NCI-H524 (cell line): Measurements from ENCODE around the gene VEGFD.

Source experiments
- DNase-seq, 2 experiments: peaks; one replicate each; lab custom pipeline; 2025; lab: John Stamatoyannopoulos, UW

The VEGFD gene, protein sequence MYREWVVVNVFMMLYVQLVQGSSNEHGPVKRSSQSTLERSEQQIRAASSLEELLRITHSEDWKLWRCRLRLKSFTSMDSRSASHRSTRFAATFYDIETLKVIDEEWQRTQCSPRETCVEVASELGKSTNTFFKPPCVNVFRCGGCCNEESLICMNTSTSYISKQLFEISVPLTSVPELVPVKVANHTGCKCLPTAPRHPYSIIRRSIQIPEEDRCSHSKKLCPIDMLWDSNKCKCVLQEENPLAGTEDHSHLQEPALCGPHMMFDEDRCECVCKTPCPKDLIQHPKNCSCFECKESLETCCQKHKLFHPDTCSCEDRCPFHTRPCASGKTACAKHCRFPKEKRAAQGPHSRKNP

DNA sequence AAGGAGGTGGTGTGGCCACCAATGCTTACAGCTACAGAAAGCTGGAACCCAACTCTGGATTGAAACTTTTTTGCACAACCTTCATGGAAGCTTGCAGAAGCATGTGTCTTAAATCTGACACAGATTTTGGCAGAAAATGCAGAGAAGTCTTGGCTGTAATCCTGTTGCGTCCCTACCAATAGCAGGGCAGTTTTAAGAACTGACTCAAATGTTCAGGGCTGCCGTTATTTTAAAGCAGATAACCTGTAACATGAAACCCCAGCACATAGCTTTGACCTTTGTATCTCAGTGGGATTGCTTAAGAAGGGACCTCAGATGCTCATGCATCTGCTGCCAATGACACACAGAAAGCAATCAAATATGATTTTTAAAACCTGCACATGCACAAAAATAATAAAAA lies at the start of gene VEGFD:
Gene VEGFD (minus strand): TSS at position 110 of the 400 bp plus-strand sequence. CDS start 467 bp downstream, outside the sequence.
- peak; percentile 53 to 88 for DNase-seq

DNA sequence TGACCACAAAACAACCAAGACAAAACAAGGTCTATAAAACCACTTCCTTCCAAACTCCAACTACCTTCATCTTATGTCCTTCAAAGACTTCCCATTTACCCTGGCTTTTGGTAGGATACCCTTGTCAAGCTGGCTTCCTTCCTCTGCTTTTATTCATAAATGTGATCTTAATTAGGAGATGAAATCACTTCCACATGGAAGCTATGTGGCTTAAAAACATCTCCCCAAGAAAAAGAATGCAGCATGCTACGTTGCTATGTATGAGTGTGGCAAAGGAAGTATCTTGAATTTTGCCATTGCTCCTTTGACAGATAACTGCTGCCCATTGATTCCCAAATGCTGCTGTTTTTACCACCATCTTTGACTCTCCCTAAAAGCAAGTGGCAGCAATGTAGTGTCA lies 46.4 kb upstream of the VEGFD start:
- no peak for DNase-seq

DNA sequence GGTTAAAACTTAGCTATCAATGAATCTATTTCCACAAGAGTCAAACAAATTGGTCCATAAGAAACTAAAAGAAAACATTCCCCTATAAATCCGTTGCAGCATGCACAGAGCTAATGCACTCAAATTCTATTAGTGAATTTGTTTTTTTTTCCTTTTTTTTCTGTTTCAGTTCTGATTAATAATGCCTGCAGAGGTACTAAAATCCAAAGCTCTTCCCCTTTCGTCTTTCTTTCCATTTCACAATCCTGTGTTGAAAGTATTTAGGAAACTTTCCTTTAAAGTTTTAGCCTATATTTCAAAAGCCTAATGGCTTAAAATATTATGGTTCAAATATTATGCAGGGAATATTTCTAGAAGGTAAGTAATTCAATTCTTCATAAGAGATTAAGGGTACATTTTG lies 45.9 kb upstream of the VEGFD start:
- DNase-seq: no peak

DNA sequence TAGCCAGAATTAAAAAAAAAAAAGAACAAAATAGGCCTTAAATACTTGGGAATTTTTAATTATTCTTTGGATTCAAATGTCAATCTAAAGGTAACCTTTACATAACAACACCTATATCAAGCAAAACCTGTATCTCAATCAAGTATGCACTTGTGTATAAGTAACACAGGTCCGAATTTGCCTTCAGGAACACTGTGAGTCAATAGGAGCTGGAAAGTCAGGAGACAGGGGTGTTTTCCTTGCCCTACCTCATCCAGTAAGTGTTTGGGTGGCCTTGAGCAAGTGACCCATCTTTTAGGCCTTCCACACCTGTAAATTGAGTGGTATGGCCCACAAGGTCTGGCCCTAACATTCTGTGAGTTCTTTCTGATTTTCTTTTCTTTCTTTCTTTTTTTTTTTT lies 40.8 kb upstream of the VEGFD start:
- no peak for DNase-seq

DNA sequence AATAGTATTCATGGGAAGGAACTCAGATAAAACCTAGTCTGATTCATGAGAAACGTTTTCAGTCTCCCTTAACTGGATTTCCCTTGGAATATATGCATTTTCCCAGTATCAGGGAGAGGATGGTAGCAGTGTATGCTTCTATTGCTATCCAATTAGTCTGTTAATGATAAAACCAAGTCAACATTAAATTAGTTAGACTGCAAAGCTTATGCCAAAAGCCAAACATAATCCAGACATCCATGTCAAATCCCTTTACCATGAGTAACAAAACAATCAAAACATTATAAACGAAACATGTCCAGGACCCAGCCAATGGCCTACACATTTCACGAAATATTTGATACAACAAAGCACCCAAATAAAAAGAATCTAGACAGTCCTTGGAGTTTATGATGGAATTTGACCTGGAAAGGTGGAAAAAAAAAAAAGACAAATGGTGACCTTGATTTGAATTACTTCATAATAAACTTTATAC lies 34.5 kb upstream of the VEGFD start:
- no peak for DNase-seq

DNA sequence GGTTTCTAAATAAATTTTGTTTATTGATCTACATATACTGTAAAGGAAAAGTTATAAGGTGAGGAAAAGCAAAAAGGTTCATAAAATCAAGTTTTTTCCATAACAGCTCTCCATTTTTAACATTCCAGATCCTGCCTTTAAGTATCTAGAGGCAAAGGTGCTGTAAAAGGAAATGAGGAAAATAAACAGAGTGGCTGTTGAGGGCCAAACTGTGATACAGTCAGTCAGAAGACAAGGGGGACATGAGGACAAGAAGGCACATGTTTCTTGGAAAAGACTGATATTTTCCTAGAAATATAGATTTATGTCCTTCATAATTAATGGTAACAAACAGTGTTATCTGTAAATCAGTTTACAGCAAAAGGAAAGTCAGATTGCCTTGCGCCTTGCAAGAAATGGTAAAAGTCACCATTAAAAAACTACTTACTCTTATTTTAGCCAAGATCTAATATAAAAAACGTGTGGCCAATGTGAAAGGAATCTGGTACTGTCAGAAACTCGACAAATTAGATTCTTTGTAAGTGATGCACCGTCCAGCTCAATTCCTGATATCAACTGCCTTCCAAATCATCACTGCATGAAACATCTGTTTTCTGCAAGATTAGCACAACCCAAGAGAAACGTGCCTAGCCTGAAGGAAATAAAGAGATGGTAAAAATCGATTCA lies 34.0 kb upstream of the VEGFD start:
- DNase-seq: no peak

DNA sequence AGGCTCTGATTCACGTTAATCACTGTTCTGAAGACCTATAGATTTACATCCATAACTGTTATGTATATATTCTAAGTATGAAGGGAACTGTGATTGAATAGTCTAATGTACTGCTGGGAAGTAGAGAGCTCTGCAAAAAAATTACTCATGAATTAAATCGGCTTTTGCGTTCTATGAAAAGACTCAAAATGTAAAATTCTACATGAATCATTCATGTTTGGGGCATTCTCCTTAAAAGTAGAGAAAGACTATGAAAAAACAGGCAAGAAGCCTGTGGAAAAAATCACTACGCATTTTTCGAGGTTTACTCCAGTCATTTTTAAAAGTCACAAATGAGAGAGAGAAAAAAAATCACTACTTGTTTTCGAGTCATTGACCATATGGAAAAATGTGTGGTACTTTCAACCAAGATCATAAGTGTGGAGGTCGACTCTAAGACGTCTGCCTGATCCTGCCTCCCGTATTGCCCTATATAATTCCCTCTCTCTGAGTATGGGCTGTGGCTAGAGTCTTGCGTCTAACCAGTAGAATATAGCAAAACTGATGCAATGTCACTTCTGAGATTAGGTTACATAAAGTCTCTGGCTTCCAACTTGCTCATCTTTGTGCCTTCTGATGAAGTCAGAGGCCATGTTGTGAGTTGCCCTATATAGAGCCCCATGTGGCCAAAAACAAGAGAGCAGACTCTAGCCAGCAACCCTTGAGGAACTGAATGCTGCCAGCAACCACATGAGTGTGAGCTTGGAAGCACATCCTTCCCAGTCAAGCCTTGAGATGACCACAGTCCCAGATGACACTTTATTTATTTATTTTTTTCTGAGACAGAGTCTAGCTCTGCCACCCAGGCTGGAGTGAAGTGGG lies 32.1 kb upstream of the VEGFD start:
- DNase-seq: no peak

DNA sequence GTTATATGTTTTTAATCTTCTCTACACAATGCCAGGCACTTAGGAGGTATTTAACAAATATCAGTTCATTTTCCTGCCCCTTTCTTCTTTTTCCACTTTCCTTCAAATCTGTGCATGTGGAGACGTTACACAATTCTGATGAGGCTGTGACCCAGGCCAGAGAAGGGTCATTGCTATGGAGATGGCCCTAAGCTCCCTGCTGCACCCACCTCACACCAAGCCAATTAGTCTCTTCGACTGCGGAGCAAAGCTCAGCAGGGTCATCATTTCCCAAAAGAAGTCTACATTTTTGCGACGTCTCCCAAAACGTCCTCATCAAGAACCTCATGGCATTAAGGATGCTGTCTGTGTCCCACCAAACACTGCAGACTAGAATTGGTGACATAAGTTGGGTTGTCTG lies 28.9 kb upstream of the VEGFD start:
- no peak for DNase-seq

DNA sequence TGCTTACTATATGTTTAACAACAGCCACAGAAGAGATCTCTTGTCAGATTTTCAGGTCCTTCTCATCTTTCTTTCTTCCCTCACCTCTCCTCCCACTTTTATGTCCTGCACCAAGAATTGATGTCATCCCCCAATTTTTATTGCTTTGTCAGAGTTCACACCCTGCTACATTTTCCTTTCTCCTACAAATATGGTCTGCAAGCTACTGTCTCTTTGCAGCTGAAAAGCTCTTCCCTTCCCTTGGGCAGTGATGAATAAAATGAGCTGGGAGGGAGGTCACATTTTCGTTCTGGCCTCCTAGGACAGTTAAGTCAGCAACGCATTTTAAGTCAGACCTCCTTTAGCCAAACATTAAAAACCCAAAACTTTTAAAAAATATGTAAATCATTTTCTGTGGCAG lies 26.7 kb upstream of the VEGFD start:
- DNase-seq: no peak

DNA sequence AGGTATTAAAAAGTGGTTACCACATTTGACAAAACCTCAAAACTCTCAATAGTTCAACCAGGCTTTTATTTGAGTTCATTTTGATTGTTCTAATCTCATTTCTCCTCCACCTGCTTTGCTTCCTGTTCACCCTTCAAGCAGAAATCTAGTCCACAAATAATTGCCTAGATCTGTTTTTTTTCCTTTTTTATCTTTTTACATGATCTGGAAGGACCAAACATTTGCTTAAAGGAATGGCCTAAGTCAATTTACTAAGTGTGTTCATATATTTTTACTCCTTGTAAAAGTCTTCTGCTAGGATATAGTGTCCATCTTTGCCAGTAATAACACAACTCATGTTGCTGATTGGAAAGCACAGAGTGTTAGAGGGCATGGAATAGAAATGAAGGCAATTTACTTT lies 26.2 kb upstream of the VEGFD start:
- DNase-seq: no peak

DNA sequence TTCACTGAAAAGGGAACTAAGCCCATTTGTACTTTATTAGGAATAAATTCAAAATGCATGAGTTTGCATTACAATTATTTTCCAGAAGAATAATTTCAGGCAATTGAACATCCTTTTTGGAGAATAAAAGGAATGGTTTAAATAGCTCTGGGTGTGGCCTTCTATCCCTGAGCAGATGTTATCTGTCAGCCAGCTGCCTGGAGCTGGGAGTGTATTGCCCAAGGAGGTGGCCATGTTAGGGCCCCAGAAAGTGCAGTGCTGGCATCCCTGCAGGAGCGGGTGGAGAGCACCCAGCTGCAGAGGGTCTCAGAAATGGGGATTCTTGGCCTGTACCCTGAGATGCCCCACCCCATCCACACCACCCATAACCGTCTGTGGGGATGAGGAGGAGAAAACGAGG lies 21.6 kb upstream of the VEGFD start:
- DNase-seq: no peak

DNA sequence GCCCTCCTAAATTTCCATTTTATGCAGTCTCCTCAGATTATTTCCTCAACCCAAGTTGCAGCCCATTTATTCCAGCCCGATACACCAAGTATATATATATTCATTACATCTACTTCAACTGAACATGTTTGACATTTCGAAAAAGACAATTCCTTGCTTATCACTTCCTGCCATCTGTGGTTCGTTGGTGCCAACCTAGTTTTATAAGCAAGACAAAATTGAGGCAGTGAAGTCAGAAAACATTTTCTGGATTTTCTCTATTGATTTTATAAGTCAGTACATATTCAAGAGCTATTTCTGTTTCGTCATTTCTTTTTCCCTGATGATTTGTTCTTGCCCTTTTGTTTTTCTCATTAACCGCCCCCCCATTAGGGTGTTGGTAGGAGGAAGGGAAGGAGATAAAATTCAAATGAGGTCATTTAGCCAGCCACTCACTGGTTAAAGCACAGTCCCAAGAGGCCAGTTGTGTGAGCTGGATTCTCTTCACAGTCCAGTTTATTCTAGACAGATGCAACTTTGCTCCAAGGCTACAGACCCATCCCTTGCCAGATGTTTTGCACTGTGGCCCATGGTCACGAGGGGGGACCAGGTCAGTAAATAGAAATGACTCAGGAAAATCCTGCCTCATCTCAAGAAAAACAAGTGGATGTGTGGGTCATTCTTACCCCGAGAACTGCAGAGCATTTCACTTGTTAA lies 20.3 kb upstream of the VEGFD start:
- no peak for DNase-seq

DNA sequence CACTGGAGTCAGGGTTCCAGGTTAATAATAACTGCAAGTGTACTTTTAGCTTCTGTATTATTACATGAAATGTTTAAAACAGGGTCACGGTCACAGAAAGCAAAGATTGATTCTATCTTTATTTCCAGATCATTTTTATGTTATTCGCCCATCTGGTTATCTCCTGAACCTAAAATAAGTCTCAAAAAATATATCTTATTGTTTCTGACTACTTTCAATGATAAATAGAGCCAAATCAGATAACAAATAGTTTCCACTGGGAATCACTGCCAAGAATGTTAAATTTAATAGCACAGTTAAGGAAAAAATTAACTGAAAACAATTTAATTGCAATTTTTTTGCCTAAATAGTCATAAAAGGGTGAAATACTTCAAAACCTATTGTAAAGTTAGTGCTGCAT lies 17.2 kb upstream of the VEGFD start:
- DNase-seq: no peak

DNA sequence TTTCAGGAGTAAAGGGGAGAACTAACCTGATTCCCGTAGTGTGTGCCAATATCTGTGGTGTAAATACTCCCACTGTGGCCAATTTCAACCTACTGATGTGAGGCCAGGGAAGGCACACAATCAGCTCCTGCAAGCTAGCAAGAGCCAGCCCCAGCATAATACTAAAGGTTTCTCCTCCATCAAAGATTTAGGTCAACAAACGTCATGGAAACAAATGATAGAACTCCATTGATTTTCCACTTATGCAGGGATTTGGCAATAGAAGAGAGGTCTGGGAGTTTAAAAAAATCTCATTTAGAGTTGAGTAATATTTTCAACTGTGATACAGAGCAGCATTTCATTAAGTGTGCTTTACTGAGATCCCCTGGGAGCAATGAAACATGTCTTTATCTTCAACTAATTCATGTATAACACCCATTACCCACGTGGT lies 15.8 kb upstream of the VEGFD start:
- no peak for DNase-seq

DNA sequence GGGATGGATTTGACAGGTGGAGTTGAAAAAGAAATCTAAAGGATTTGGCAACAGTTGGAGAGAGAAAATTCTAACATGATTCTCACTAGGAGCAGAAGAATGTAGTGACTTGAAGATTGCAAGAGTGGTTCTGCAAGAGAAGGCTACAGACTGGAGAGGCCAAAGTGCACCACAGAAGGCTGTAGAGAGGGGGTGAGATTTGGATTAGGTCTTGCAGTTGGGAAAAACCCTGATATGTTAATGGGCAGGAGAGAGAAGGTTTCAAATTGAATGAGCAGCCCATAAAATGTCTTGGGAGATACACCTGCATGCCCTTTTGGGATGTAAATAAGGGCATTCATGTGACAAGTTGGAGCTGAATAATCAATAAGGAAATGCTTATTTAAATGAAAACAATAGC lies 14.7 kb upstream of the VEGFD start:
- DNase-seq: no peak

DNA sequence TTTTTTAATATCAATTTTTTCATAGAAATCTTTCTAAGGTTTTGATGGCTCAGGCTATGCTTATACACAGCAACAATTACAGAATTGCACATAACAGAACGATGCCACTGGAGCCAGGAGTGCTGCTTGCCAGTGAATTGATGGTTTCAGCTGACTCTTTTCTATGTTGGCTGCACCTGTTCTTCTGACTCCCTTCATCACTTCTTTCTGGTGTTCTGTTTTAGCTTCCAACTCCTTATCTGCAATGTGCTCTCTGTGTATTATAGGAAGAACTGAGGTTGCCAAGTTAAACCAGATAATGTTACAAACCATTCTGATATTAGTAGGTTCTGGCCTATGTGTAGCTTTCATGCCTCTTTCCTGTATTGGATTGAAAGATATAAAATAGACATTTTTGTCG lies 11.6 kb upstream of the VEGFD start:
- no peak for DNase-seq

DNA sequence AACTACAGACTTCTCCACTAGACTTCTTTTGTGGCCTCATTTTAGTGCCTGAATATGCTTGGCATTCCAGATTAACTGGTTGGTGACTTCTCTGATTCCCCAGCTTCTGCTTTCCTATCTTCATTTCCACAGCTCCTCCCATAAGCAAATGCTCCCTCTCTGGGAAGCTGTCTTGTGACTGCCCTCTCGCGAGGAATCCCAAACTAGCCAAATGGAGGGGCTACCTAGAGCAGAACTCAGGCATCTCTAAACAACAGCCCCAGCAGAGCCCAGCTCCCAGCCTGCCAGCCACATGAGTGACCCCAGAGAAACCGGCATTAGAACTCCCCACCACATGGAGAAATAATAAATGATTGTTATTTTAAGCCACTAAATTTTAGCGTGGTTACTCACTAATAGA lies 7.6 kb upstream of the VEGFD start:
- DNase-seq: no peak

DNA sequence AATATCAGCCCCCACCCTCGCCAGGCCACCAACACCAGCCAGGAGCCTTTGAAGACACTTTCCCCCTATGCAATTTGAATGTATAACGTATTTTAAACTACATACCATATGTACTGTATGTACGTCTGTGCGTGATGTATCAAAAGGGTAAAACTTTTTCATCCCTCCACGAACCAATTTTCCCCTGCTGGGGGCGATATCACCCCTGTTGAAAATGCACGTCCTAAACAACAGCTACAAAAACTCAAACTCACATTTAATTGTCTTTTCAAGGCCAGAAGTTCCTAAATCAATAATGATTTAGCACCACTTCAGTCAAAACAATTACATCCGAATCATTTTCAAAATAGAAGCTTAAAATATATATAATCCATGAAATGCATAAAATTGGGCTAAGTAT lies 1.4 kb downstream of the VEGFD start:
- peak in 1 of 2 experiments; percentile 35 for DNase-seq

DNA sequence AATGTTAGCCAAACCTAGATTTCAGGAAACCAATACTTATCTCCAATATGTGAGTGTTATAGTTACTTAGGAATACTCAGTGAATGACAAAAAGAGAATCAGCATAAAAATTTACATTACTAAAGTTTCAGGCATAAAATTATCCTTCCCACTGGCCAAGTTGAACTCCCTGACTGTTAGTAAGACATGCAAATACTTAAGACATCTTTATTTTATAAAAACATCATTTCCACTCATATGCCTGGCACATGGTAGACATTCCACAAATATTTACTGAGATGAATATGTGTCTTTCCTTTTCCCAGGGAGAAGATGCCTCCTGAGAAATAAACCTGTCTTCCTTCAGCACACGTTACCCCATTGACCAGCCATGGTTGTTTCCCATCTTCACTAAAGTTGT lies 7.3 kb downstream of the VEGFD start:
- no peak for DNase-seq

DNA sequence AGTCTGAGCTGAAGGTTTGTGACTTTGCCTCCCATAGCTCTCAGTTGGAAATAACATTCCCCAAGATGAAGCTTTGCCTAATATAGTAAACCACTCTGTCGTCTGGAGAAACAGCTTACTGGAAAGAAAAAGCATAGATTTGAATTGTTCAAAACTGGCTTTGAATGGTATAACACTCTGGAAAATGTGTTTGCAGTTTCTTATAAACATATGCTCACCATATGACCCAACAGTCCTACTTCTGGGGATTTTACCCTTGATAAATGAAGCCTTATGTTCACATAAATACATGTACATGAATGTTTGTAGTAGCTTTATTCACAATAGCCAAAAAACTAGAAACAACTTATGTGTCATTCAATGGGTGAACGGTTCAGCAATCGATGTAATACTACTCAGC lies 10.2 kb downstream of the VEGFD start:
- DNase-seq: peak in 1 of 2 experiments; percentile 37

DNA sequence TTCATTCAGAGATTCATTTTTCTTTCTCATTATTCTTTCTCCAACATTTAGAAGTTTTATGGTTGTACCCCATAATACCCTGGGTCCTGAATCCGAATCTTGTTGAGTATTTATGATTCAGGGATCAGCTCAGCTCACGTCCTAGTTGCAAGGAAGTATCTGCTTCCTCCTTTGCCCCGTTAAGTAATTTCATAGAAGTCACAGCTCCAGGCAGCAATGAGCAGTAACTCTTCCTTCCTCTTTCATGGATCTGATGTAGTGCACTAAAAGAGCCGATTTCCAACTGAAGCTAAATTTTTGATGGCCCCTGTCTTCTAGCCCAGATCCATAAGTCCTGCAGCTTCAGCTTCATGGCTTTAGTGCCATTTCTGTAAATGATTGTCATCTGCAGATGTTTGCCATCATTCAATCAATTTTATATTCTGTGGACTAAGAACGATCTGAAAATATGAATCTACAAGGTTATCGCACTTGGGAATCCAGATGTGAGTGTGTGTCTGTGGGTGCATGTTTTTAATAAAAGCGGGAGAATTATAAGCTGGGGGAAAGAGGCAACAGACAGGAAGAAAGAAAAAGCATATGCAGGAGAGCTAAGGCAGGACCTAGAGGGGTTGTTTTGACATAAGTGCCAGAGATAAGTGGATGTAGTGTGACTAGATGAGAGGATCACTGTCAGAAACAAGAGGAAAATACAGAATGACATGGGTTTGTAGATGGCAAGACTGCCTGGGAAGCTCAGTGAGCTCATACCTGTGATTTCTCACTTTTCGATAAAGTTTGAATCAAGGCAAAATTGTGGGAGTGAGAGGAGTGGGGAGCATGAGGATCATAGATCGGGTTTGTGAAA lies 17.5 kb downstream of the VEGFD start:
- DNase-seq: no peak
